ENCODE results near the gene P4HA2.

Gene P4HA2

DNA sequence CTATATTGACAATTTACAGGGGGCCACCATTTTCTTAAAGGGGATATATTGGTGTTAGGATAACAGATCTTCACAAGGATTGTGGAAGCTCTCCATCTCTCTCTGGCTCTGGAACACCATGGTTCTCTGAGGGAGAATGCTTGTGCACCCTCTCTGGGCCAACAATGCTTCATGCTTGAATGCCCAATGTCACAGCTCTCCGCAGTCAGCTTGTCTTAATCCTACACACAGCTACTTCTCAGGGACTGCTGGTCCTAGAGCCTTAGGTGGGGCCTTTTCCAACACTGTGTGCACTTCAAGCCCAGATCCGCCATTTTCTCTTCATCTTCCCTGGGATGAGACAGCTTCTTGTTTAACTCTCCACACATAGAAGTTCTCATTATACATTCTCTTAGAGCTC, 22.9 kb upstream of the P4HA2 start:
- DNase-seq (ENCODE audit: low spot score): peak; percentile 41

DNA sequence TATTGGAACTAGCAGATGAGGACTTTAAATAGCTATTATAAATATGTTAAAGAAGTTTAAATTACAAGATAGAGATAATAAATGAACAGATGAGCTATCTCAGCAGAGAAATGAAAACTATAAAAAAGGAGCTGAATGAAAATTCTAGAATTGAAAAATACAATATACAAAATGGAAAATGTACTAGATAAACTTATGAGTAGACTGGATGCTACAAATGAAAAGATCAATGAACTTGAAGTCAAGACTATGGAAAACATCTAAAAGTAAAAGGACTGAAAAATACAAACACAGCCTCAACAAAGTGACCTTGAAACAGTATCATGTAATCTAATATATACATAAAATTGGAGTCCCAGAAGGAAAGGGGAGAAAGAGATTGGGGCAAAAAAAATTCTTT, 19.2 kb upstream of the P4HA2 start:
- DNase-seq (ENCODE audit: low spot score): no peak

DNA sequence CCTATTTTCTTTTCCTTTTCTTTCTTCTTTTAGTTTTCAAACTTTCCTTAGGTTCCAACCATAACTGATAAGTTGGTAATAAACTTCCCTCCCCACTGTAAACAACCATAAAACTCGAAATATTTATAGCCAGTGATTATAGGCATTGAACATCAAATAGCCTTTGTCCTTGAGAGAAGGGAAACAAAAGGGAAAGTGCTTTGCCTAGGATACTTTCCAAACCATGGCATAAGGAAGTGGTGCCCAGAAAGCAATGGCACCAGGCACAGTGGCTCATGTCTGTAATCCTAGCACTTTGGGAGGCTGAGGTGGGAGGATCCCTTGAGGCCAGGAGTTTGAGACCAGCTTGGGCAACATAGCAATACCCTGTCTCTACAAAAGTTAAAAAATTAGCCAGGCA, 17.9 kb upstream of the P4HA2 start:
- DNase-seq (ENCODE audit: low spot score): no peak

DNA sequence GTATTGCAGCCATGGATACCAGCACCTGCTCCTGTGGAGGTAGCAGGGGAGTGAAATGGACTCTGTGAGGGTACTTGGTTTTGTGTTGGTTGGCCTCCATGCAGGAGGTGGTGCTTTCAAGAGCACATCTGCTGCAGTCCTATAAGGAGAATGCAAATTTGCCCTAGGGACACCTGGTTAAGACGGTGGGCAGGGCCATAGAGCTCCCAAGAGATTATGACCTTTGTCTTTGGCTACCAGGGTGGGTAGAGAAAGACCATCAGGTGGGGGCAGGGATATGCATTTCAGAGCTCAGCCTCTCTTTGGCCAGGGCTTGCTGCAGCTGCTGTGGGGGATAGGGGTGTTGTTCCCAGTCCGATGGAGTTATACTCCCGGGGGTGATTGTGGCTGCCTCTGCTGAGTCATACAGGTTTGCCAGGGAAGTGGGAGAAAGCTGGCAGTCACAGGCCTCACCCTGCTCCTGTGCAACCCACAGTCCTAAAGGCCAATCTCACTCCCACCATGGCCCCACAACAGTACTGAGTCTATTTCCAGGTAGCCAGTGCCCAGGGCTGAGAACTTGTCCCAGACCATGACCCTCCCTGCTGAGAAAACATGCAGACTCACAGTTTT, 15.8 kb upstream of the P4HA2 start:
- peak; percentile 13 for DNase-seq (ENCODE audit: low spot score)

DNA sequence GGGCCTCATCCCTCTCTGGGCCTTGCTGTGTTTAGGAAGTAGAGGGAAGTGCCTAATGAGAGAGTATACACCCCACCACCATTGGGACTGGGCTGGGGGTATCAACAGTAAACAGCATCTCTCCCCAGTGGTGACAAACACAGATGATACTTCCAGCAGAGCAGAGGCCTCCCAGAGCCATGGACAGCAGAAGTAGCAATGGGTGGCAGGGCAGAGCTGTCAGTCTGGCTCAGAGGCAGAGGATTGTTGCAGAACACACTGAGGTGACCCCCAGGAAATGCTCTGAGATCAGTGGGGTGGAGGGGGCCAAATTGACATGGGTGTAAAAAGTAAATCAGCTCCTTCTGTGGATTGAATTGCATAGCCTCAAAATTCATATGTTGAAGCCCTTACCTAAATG, 12.1 kb upstream of the P4HA2 start:
- peak; percentile 32 for DNase-seq (ENCODE audit: low spot score)

DNA sequence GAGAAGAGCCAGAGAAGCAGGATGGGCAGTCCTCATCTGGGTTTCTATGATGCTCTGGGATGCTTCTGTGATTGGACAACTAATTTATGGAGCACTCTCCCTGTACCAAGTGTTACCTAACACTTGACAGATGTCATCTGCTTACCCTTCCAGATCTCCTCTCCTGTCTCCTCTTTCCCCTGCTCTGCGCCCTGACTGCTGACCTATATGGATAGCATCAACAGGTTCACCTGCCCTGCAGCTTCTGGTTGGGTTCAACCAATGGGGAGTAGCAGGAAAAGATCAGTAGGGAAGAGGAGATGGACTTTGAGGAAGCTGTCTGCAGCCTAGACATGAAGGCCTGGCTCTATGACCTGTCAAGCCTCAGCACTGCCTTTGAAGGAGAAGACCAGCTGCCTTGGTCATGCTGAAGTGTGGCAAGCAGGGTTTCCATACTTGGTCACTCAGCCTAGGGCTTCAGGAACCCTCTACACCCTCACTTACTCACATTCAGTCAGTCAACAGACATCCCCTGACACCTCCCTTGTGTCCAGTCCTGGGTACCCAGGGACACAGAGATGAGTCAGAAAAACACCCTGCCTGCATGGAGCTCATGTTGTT, 11.3 kb upstream of the P4HA2 start:
- DNase-seq (ENCODE audit: low spot score): peak; percentile 23

DNA sequence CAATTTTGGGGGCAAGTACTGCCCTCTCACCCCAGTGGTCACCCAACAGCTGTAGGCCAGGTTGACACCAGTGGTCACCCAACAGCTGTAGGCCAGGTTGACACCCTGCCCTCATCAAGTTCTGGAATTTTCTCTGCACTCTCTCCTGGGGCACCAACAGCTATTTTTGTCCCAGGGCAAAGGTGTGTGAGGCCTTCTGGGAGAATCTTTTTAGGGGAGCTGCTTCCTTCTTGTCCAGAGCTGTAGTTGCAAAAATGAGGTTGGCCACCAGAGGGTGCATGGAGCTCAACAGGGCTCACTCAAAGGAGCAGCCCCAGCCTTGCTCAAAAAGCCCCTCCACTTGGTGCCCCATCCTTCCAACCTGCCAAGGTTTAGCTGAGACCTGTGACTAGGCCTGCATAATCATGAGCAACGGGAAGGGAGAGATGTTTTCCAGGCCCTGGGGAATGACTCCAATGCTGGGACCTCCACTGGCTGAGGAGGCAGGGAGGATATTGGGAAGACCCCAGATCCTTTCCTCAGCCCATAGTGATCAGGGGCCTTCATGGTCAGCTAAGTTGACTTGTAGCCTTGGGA, 10.6 kb upstream of the P4HA2 start:
- peak; percentile 78 for DNase-seq (ENCODE audit: low spot score)

DNA sequence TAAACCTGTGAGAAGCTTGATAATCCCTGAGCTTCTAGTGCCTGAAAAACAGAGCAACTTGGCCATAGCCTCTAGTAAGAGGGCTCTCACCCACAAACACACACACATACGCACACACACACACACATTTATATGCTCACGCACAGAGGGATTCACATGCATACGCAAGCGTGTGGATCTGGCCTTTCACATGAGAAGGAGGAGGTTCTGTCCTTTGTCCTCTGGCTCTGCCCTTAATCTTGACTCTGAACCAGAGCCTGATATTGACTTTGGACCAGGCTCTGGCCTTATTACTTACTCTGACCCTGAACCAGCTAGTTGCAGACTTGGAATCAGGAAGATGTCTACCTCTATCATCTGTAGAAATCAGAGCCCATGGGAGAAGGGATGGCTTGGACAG, 10.0 kb upstream of the P4HA2 start:
- peak; percentile 33 for DNase-seq (ENCODE audit: low spot score)

DNA sequence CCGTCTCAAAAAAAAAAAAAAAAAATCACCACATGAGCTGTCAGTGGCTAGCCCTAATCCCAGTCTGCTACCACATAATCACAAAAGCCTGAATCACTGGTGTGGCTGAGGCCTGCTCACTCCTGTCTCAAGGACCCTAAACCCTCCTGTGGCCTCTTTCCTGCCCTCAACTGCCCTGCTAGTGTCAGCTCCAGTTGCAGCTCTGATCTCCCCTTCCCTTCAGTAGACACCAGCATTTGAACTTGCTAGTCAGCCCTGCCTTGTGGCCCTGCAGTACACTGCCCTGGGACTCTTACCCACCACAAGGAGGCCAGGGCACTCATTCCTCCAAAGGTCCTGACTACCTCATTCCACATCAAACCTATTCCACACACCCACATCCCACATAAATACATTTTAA, 9.5 kb upstream of the P4HA2 start:
- peak; percentile 20 for DNase-seq (ENCODE audit: low spot score)

DNA sequence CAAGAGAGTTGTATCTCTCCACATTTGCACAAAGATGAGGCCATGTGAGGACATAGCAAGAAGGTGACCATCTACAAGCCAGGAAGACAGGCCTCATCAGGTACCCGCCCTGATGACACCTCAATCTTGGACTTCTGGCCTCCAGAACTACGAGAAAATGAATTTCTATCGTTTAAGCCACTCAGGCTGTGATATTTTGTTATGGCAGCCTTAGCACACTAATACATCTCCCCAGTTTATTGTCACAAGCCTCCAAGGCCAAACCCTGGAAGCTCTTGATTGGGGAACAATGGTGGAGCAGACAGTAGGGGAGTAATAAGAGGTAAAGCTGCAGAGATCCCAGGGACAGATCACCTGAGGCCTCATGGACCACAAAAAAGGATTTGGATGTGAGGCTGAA, 7.7 kb upstream of the P4HA2 start:
- peak; percentile 14 for DNase-seq (ENCODE audit: low spot score)

DNA sequence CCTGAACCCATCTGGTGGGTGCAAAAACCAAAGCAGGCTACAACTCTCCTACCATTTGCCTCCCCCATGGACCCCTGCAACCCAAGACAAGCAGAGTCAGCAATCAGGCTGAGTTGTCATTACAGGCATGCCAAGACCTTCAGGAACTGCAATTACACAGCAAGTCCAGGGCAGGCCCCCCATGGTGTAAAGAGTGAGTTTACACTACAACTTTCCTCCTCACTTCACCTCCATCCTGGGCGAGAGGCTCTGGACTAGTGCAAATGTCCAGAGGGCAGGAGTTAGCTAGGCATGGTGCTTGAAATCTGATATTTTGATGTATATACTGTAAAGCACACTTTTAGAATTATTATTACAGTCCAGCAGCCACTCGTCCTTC, 7.0 kb upstream of the P4HA2 start:
- peak; percentile 21 for DNase-seq (ENCODE audit: low spot score)

DNA sequence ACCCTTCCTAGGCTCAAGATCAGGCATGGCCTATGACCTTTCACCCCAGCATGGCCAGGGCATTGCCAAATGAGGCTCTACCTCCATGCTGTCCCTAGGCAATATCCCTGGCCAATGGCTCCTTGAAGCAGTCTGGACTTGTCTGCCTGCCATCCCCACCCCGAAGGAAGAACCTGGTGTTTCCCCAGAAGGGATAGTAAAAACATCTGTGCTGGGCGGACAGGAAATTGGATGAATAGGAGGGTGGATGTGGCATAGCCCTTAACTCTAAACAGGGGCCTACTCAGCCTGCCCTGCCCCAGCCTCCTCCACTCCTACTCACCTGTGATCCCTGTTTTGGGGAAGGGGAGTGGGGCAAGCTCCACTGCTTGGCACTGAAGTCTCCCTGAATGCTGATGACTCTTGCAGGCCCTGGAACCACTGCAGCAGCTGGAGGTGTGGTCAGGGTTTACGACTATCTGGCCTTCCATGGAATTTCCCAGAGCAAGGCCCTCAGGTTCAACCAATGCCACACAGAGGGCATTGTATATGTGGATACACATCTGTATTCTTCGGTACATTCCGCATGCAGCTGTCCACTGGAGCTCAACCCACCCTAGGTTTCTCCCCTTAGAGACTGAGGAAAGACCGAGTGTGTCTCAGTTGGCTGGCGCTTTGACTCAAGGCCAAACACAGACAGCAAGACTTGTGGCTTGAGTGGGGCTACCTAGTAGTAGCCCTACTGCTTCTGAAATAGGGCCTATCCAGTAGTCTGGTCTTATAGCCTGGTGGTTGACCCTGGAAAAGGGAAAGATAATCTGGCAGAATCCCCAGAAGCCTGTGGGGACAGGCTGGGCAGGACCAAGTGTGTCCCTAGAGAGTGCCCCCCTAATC, 6.4 kb upstream of the P4HA2 start:
- peak; percentile 19 for DNase-seq (ENCODE audit: low spot score)

DNA sequence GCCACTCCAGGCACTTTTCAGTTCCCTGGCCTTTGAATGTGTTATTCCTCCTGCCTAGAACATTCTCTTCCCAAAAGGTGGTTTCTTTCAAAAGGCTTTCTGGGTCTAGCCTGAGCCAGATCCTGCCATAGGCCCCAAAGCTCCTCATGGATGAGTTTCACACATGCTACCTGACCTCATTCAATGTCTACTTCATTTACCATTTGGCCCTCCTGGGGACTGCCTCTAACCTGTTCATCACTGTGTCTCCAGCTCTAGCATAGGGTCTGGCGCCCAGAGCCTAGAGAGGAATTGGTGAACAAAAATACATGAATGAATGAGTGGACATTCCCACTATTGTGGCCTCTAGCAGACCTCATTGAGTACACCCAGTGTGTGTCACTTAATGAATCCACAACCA, 5.4 kb upstream of the P4HA2 start:
- no peak for DNase-seq (ENCODE audit: low spot score)

DNA sequence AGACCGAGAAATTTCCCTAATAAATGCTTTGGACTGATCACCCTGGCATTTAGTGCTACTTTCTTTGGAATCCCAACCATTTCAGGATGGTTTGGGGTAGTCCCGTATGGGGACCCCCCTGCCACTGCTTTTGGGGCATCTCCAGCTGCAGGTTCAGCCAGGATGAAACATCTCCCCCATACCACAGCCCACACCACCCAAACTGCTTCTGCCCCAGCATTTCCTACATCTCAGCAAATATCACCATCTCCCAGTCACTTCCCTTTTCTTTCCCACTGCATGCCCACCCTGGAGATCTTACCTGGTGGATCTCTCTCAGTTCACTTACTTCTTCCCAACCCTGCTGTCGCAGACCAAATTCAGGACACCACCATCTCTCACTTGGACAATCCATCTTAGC, 4.8 kb upstream of the P4HA2 start:
- no peak for DNase-seq (ENCODE audit: low spot score)

DNA sequence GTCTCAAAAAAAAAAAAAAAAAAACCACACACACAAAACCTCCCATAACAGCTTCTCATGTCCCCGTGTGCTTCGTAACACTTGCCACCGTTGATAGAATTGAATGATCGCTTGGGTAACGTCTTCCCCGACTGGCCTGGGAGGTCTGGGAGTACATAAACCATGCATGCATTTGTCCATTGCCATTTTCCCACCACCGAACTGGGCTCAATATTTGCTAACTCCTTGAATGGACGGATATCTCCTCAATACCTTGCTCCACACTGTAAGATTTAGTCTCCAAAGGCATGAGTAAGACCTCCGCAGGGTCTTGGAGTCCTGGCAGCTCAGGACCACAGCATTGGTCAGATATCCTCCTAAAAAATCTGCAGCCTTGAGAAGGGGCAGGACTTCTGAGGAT, 3.2 kb upstream of the P4HA2 start:
- DNase-seq (ENCODE audit: low spot score): peak; percentile 21

DNA sequence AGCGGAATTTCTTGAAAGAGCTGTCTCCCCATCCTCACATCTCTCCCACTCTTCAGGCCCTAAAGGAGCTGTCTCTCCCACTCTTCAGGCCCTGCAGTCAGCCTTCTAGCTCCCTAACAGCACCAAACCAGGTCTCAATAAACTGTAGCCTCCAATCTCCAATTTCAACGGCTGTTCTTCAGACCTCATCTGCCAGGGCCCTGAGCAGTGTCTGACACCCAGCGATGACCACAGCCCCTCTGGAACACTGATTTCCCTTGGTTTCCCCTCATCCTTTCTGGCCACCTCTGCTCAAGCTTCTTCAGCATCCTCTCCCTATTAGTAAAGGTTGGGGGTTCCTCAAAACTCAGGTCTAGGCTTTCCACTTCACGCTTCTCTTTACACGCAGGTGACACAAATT, 1.6 kb upstream of the P4HA2 start:
- no peak for DNase-seq (ENCODE audit: low spot score)

DNA sequence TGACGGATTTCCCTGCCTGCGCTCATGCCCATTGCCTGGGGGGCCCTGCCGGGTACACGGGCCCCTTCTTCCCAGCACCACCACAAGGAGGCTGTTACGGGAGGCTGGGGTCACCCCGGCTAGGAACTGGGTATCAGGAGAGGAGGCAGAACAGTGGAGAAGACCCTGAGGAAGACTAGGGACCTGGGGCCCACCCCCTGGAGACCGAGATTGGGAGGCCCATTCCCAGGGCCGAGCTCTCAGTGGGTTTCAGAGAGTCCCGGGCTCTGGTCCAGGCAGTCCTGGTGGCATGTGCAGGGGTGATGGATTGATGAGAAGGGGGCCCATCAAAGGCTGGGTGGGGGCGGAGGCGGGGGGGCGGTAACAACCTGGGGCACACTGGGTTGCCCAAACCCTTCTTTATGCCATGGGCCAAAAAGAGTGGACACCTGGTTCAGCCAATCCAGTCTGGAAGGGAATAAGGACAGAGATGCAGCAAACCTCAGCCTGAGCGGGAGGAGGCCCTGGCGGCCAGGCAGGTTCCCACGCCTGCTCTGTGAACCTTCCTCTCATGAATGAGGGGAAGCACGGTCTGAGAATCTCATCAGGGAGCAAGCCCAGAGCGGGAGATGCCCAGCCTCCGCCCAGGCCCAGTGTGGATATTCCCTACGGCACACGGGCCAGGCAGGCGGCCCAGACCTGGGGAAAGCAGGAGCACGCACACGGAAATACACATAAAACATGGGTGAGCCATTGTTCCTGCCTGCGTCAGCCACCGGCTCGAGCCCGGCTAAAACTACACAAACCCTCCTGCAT, 785 bp upstream of the P4HA2 start:
- DNase-seq (ENCODE audit: low spot score): no peak

DNA sequence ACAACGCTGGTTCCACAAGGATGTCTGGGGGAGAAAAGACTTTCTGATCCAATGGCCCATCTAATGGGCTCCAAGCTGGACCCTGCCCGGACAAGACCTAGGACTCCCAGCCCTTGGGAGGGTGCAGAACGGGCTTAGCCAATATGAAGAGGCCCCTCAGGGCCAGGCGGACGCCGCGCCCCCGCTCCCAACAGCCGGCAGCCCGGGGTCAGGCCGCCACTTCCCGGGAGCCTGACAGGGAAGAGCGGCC, 493 bp downstream of the P4HA2 start:
- DNase-seq (ENCODE audit: low spot score): no peak

DNA sequence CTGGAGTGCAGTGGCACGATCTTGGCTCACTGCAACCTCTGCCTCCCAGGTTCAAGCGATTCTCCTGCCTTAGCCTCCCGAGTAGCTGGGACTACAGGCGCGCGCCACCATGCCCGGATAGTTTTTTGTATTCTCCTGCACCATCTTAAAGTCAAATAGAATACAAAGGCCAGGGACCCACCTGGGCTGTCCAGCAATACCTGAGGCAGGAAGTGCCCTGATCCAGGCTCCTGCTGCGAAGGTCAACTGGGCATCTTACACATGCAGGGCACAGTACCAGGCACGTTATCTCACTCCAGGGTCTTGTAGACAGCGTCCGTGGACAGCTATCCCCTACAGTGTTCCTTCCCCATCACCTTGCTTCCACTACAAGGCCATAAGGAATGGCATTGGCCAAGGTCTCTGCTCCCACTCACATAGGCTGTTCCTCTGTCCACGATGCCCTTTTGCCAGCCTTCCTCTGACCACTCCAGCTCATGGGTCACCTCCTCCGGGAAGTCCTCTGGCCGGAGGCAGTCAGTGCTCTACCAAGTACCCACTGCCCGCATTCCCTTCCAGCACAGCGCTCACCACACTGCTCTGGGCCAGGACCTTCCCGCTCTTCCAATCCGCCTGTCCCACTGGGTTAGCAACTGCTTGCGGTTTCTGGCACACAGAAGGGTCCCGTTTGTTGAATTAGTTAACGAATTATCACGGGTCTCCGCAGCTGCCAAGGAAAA, 978 bp downstream of the P4HA2 start:
- DNase-seq (ENCODE audit: low spot score): no peak

DNA sequence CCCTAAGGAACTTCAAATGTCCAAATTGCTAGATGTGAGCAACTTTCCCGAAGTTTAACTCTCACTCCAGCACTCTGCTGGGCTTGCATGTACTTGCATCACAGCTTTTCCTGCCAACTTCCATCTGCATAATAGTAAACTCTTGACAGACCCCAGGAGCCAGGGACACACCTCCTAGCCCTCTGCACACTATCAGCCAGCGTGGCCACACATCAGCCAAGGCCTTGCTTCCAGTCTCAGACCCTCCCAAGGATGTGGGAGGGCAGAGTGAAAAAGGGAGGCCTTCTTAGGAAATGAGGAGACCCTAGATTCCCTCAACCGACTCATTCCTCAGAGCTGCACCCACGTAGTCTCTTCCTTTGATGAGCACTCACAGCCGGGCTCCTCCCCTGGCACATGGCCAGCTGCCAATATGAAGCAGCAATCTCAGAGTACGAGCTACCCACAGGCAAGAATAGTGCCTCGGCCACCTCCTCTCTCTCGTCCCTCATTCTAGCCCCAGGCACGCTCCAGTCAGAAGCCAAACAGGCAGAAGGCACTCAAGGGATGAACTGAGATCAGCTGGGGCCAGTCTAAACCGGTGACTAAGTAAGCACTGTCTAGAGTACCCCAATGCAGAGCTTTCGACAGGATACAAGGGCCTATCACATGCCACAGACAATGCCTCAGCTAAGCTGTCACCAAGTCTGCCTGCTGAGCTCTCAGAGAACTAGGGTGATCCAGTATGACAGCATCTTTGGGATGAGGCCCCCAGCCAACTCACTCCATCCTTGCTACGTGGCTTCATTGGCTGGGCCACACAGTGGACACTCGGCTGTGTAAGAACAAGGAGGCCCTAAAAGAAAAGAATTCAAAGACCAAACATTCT, 2.3 kb downstream of the P4HA2 start:
- DNase-seq (ENCODE audit: low spot score): no peak

DNA sequence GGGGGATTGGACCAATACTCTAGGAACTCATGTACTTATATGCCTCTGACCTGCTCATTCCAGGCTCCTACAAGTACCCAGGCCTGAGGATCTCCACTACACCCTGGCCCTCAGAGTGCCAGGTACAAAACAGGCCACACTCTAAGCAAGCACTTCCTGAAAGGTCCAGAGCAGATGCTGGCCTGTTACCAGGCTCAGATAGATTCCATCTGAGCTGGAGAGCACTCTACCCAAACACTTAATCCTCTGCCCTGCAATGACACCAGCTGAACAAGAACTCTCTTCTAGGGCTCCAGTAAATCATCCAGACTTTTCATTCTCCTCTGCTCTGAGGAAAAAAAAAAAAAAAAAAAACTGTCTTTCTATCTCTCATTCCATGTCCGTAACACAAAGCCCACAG, 2.9 kb downstream of the P4HA2 start:
- no peak for DNase-seq (ENCODE audit: low spot score)

All from ecto neural progenitor cell (in vitro differentiated cells).